ENCODE data around the gene NXPE4. TPM values are rescaled to one million over a fixed set of nuclear protein-coding genes. Genes with fewer than 3 reads are reported as not detected.

NXPE4 gene
- total RNA-seq, 1 experiment from 2014 or later = 0.11 TPM

DNA sequence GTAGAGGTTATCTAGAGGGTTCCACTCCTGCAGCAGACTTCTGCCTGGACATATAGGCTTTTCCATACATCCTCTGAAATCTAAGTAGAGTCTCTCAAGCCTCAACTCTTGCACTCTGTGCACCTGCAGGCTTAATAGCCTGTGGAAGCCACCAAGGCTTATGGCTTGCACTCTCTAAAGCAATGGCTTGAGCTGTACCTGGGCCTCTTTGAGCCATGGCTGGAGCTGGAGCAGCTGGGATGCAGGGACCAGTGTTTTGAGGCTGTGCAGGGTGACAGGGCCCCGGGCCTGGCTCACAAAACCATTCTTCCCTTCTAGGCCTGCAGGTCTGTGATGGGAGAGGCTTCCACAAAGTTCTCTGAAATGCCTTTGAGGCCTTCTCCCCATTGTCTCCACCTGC lies 2.9 kb upstream of the NXPE4 start:
- no peak for DNase-seq (ENCODE audit: low spot score)
- Mint-ChIP-seq H3K9me3 (peaks cover 13% of the 10 kb centered on the region), H3K4me1 (no peaks in the 10 kb centered on the region), H3K36me3 (no peaks in the 10 kb centered on the region), H3K4me3 (no peak overlapping the region), H3K27ac (no peak overlapping the region), H3K27me3 (ENCODE audit: low read depth) (no peaks in the 10 kb centered on the region)
- ChIA-PET POLR2A (no interaction called here), CTCF (no interaction called here)
- TF ChIP-seq CBFB (CRISPR knock-in tag; IDR thresholded peaks at IDR 0.05; ENCODE audit: low read depth) (no peak), ZNF416 (CRISPR knock-in tag; IDR thresholded peaks at IDR 0.05) (no peak), ZNF232 (CRISPR knock-in tag; IDR thresholded peaks at IDR 0.05) (no peak), TP53 (CRISPR knock-in tag; IDR thresholded peaks at IDR 0.05) (no peak), ZNF671 (CRISPR knock-in tag; IDR thresholded peaks at IDR 0.05) (no peak), NR3C1 (CRISPR knock-in tag; conservative IDR thresholded peaks at IDR 0.05; ENCODE audit: low read depth) (no peak), MXD4 (CRISPR knock-in tag; IDR thresholded peaks at IDR 0.05; ENCODE audit: borderline replicate concordance) (no peak), GABPB1 (CRISPR knock-in tag; IDR thresholded peaks at IDR 0.05) (no peak), FOXJ3 (CRISPR knock-in tag; IDR thresholded peaks at IDR 0.05; ENCODE audit: borderline replicate concordance) (no peak)
- TF ChIP-seq, protein P1, sequence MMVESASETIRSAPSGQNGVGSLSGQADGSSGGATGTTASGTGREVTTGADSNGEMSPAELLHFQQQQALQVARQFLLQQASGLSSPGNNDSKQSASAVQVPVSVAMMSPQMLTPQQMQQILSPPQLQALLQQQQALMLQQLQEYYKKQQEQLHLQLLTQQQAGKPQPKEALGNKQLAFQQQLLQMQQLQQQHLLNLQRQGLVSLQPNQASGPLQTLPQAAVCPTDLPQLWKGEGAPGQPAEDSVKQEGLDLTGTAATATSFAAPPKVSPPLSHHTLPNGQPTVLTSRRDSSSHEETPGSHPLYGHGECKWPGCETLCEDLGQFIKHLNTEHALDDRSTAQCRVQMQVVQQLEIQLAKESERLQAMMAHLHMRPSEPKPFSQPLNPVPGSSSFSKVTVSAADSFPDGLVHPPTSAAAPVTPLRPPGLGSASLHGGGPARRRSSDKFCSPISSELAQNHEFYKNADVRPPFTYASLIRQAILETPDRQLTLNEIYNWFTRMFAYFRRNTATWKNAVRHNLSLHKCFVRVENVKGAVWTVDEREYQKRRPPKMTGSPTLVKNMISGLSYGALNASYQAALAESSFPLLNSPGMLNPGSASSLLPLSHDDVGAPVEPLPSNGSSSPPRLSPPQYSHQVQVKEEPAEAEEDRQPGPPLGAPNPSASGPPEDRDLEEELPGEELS (CRISPR knock-in tag; IDR thresholded peaks at IDR 0.05) = no peak
- TF ChIP-seq, protein P2, sequence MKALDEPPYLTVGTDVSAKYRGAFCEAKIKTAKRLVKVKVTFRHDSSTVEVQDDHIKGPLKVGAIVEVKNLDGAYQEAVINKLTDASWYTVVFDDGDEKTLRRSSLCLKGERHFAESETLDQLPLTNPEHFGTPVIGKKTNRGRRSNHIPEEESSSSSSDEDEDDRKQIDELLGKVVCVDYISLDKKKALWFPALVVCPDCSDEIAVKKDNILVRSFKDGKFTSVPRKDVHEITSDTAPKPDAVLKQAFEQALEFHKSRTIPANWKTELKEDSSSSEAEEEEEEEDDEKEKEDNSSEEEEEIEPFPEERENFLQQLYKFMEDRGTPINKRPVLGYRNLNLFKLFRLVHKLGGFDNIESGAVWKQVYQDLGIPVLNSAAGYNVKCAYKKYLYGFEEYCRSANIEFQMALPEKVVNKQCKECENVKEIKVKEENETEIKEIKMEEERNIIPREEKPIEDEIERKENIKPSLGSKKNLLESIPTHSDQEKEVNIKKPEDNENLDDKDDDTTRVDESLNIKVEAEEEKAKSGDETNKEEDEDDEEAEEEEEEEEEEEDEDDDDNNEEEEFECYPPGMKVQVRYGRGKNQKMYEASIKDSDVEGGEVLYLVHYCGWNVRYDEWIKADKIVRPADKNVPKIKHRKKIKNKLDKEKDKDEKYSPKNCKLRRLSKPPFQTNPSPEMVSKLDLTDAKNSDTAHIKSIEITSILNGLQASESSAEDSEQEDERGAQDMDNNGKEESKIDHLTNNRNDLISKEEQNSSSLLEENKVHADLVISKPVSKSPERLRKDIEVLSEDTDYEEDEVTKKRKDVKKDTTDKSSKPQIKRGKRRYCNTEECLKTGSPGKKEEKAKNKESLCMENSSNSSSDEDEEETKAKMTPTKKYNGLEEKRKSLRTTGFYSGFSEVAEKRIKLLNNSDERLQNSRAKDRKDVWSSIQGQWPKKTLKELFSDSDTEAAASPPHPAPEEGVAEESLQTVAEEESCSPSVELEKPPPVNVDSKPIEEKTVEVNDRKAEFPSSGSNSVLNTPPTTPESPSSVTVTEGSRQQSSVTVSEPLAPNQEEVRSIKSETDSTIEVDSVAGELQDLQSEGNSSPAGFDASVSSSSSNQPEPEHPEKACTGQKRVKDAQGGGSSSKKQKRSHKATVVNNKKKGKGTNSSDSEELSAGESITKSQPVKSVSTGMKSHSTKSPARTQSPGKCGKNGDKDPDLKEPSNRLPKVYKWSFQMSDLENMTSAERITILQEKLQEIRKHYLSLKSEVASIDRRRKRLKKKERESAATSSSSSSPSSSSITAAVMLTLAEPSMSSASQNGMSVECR (CRISPR knock-in tag; IDR thresholded peaks at IDR 0.05; ENCODE audit: borderline replicate concordance) = no peak
- TF ChIP-seq, protein P3, sequence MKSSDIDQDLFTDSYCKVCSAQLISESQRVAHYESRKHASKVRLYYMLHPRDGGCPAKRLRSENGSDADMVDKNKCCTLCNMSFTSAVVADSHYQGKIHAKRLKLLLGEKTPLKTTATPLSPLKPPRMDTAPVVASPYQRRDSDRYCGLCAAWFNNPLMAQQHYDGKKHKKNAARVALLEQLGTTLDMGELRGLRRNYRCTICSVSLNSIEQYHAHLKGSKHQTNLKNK (CRISPR knock-in tag; IDR thresholded peaks at IDR 0.05) = no peak
- TF ChIP-seq, protein P4, sequence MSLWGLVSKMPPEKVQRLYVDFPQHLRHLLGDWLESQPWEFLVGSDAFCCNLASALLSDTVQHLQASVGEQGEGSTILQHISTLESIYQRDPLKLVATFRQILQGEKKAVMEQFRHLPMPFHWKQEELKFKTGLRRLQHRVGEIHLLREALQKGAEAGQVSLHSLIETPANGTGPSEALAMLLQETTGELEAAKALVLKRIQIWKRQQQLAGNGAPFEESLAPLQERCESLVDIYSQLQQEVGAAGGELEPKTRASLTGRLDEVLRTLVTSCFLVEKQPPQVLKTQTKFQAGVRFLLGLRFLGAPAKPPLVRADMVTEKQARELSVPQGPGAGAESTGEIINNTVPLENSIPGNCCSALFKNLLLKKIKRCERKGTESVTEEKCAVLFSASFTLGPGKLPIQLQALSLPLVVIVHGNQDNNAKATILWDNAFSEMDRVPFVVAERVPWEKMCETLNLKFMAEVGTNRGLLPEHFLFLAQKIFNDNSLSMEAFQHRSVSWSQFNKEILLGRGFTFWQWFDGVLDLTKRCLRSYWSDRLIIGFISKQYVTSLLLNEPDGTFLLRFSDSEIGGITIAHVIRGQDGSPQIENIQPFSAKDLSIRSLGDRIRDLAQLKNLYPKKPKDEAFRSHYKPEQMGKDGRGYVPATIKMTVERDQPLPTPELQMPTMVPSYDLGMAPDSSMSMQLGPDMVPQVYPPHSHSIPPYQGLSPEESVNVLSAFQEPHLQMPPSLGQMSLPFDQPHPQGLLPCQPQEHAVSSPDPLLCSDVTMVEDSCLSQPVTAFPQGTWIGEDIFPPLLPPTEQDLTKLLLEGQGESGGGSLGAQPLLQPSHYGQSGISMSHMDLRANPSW (CRISPR knock-in tag; conservative IDR thresholded peaks at IDR 0.05; ENCODE audit: low read depth) = no peak
- TF ChIP-seq, protein P5, sequence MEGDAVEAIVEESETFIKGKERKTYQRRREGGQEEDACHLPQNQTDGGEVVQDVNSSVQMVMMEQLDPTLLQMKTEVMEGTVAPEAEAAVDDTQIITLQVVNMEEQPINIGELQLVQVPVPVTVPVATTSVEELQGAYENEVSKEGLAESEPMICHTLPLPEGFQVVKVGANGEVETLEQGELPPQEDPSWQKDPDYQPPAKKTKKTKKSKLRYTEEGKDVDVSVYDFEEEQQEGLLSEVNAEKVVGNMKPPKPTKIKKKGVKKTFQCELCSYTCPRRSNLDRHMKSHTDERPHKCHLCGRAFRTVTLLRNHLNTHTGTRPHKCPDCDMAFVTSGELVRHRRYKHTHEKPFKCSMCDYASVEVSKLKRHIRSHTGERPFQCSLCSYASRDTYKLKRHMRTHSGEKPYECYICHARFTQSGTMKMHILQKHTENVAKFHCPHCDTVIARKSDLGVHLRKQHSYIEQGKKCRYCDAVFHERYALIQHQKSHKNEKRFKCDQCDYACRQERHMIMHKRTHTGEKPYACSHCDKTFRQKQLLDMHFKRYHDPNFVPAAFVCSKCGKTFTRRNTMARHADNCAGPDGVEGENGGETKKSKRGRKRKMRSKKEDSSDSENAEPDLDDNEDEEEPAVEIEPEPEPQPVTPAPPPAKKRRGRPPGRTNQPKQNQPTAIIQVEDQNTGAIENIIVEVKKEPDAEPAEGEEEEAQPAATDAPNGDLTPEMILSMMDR (IDR thresholded peaks at IDR 0.05) = no peak
- no peak for ATAC-seq
